ENCODE results near the gene PPM1L.

The PPM1L gene

DNA sequence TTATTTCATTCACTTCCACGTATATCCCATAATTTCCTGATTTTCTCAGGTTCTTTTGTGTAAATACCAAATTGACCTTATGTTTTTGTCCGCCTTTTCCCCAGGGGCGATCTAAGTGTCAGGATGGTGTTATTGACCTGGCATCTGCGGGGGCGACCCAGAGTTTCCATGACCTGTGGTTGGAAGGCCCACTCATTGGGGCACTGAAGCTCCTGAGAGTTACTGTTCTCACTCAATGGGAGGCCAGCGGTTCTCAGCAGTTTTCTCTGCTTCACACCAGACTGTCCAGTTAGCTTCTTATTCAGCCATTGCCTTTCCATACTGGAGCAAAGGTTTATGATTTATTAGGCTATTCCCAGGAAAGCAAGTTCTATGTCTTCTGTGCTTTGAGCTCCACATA is 295.8 kb downstream of the PPM1L start:
- DNase-seq = no peak

- no peak for DNase-seq
These were observed 299.0 kb downstream of the PPM1L start for GRCh38 chr3:161054860-161055604.

DNA sequence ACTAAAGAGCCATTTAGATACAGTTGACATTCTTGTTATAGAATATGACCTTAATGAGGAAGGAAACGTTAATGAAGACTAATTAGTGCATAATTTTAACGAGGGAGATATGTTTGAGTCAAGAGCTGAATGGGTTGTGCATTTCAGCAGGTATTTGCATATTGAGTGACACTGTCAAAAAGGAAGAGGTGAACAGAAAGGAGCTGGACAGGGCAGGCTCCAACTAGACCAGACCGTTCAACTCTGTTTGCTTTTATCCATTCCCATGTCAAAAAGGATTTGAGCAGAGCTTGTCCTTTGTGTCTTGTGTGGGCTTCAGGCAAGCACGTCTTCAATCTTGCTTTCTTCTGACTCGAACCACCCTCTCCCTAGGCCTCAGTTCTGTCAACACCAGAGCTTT is 308.4 kb downstream of the PPM1L start:
- DNase-seq = no peak

DNA sequence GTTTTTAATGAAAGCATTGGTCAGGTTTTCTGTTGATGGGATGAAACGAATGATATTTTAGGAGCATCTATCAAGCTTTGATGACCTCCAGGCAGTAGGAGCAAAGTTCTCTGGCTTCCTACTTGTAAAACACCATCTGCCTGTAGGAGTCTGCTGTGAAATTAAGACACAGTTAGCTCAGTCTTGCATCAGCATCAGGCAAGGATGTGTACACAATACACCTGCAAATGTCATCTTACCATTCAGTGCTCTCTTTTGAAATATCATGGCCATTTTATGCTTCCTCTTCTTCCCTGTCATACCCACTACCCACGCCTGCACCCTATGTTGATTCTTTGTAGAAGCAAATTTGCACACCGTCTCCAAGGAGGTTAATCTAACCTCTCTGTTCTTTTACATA is 310.9 kb downstream of the PPM1L start:
- no peak for DNase-seq

GRCh38 chr3:161067335-161067734 is 311.3 kb downstream of the PPM1L start:
- DNase-seq = no peak

GRCh38 chr3:161069511-161070251 is 313.6 kb downstream of the PPM1L start:
- DNase-seq = no peak

- DNase-seq = no peak
These were observed 314.4 kb downstream of the PPM1L start for GRCh38 chr3:161070252-161070930.

DNA sequence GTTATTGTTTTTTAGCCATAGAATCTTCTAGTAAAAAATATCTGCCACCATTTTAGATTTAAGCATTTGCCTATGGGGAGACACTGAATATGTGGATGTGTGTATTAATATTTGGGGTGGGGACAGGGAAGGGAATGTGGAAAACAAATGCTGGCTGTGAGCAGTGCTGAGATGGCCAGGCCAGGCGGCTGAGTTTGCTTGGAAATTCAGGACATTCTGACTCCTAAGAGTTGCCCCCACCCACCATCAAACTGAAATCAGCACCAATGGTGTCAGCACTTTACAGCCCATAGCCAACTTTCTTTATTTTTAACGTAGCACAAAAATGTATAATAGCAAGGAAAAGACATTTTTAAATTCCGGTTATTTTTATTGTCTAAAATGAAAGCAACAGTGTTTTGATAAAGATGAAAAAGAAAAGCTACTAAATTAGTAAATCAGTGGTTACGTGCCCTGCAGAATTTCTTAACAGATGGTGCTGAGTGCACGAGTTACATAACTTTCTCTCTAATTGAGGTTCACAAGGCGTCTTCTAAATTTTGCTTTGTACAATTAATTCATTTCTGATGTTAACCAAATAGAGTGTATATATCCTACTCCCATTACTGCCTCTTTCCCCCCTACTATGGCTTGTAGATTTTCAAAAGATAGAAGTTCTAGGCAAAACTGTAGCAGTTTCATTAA is 315.1 kb downstream of the PPM1L start:
- no peak for DNase-seq

DNA sequence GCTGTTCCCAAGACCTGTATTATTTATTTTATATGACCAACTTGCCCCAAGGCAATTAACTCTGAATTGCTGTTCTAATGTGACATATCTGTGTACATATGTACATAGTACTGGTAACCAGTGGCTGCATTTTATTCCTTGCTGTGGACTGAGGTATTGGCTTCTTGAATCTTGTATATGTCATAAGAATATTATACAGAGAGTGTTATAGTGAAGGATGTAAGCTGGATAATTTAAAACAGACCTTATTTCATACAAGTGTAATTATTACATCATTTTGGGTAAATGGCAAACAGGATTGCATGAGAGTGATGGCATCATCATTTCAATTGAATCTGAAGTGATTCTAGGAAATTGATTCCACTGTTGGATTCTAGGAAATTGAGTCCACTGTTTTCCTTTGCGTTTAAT is 316.2 kb downstream of the PPM1L start:
- DNase-seq = no peak

- no peak for DNase-seq
These were observed 316.7 kb downstream of the PPM1L start for GRCh38 chr3:161072751-161073150.

DNA sequence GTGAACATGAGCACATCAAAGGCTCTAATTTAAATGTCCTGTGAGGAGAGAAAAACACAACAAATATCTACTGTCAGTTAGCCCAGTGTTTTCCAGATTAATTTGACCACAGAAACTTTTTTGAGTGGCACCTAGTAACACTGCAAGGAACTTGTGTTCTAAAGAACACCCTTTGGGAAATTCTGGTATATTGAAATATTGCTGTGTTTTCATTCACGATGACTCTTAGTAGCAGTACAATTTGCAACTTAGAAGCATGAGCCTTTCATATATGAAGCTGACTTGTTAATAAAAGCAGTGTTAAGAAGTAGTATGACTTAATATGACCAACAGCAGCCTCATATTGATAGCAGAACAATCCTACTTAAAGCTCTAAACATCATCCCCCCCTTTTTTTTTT is 317.1 kb downstream of the PPM1L start:
- DNase-seq = no peak

DNA sequence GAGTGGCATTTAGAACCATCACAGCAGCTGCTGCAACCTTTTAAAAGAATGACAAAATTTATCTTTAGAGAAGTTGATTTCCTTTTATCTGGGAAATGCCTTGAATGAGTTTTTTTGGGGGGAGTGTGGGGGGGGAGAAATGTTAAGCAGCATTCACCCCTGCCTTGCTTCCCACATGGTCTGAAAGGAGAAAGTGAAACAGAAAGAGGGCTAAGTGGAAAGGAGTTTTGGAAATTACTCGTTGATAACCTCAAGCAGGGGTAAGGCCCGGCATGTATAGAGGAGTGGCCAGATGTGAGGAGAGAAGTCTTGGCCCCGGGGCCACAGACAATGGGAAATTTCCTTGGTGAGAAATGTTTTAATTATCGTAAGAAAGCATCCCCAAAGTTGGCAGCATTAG is 325.6 kb downstream of the PPM1L start:
- DNase-seq = no peak

DNA sequence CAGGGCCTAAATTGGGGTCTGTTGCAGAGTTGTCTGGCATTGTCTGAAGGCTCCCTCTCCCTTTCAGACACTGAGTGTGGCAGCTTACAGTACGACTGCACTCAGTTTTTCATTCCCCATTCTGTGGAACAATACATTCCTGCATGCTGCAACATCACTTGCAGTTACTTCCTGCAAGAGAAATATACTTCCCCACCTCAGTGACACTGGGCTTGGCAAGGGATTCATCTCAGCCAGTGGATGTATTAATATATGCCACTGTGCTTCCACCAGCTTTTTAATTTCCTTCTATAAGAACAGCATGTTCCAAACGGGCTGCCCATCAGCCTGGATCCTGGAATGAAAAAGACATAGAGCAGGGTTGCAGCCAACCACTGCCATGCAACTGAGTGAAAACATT is 326.0 kb downstream of the PPM1L start:
- DNase-seq = no peak

DNA sequence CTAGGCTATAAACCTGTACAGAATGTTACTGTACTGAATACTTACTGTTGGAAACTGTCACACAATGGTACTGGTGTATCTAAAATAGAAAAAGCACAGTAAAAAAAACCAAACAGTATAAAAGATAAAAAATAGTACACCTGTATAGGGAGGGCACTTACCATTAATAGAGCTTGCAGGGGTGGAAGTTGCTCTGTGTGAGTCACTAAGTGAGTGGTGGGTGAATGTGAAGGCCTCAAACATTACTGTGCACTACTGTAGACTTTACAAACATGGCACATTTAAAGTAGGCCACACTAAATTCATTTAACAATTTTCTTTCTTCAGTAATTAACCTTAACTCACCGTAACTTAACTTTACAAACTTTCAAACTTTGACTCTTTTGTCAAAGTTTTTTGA is 327.1 kb downstream of the PPM1L start:
- DNase-seq = no peak

- DNase-seq = no peak
These were observed 328.2 kb downstream of the PPM1L start for GRCh38 chr3:161084277-161084676.

DNA sequence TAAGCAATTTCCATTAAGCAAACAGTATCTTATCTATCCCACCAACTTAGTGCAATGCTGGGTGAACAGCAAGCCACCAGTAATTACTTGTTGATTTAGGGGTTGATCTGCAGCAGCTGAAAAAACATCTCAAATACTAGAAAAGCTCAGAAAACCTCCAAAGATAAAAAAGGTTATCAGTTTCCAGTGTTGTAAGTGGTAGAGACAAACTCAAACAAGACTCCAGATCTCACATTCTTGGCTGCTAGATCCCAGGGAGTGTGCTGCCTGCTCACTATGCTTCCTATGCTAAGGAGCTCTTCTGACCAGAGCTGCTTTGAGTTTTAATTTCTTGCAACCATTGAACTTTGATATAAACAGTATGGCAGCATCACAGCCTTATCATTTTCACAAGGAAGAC is 337.9 kb downstream of the PPM1L start:
- DNase-seq = no peak

DNA sequence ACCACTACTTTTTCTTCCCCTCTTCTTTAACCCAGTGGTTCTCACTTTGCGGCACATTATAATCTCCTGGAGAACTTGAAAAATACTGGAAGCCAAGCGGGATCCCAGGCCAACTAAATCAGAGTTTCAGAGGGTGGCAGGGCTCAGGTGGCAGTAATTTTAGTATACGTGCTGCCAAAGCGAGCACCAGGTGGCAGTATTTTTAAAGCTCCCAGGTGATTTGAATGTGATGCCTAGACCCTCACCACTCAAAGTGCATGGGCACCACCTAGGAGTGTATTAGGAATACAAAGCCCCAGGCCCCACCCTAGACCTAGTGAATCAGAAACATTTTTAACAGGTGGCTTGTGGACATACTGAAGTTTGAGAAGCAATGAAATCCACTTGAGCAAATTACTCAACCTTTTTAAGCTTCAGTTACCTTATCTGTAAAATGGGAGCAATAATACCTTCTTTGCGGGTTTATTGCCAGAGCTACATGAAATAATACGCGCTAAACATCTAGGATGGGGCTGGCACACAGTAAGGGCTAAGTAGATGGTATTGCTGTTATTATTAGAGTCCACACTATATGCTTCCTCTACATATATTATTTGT is 340.8 kb downstream of the PPM1L start:
- peak; percentile 9 for DNase-seq

DNA sequence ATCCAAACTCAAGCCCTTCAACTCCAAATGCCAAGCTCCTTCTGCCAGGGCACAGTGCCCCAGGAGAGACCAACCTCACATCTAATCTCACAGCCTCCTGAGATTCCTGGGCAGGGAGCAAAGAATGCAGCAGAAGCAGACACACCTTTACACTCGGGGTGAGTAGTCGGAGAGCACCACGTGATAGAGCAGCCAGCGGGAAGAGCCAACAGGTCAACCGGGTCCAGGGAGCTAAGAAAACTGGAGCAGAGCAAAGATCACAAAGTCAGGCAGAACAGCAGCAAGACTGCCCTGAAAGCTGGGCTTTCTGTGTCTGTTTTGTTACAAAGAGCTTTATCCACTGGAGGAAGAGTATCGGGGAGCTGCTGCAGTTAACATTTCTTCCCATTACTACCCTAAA is 345.0 kb downstream of the PPM1L start:
- DNase-seq = no peak

DNA sequence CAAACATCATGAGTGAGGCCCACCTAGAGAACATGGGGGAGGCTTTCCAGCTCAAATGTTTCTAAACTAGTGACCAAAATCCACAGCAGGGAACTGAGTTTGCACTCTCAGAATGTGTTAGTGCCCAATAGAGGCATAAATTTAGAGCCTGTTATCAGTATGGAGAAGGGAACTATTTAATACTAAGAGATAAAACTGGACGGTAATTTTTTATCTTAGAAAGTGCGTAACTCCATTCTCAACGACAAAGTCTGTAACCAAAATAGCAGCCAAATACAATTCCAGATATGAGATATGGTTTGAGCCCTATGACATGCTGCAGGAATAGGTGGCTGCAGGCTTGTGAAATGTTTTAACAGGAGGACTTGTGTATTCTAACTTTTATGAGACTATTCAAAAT is 345.6 kb downstream of the PPM1L start:
- no peak for DNase-seq

DNA sequence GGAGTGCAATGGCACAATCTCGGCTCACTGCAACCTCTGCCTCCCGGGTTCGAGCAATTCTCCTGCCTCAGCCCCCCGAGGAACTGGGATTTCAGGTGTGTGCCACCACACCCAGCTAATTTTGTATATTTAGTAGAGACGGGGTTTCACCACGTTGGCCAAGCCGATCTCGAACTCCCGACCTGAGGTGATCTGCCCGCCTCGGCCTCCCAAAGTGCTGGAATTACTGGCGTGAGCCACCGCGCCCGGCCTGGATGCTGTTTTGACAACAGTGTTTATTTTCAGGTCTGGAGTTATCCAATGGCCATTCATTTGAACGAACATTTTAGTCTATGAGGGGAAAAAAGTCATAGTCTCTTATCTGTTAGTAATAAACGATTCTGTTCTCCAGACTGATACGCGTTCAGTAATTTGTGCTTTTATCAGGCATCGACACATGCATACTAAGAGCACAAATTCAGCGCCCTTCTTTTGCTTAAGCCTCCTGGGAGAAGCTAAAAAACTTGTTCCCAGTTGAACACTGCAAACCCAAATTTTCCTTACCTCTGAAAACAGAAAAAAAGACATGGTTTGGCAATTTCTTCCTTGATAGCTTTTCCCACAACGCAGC is 347.9 kb downstream of the PPM1L start:
- no peak for DNase-seq

DNA sequence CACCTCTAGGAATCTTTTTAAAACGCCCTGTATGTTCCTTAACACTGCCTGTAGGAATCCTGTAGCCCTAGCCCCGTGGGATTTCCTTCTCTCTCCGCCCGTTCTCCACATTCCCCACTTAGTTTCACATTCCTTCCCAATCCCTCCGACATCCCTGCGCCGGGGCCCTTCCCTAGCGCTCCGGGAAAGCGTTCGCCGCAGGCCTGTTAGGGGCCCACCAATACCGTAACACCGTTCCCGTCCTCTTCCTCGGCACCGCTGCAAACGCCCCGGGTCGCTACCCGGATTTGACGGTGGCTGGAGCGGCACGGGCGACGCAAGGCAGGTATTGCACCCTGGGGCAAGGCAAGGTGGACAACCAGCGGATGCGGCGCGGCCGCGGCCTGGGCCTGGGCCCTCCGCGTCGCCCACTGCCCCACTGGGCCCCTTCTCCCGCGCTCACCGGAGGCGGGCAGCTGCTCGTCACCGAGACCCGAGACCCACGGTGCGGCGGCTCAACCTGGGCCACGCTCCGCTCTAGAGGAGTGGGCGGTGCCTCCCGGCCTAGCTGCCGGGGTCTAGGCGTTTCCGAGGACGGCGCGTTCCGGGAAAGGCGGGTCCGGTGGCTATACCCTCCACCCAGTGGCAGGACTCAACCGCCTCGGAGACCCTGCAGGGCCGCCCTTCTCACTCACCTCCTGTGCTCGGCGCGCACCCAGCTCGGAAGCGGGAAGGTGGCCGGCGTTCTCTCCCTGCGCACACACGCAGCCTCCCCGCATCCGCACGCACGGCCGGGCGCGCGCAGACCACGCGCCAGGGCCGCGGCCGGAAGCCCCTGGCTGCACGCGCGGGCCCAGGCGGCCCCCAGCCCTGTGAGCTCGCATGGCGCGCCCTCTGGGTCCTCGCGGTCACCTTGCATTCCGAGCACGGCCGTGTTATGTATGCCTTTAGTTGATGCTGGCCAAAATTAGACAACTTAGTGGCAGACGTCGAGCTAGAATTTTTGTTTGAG is 348.8 kb downstream of the PPM1L start, which contains the start of gene B3GALNT1:
Gene B3GALNT1, minus strand, starts transcription at position 789 of the 991 bp plus-strand sequence. CDS start 18,595 bp downstream, outside the sequence.
- DNase-seq = peak; percentile 8

Measured in activated gamma-delta T cell treated with Interleukin-2 at 50 U/mL for 16 hours (primary cell).